Measurements from ENCODE around the gene CCDC179.

Gene CCDC179

DNA sequence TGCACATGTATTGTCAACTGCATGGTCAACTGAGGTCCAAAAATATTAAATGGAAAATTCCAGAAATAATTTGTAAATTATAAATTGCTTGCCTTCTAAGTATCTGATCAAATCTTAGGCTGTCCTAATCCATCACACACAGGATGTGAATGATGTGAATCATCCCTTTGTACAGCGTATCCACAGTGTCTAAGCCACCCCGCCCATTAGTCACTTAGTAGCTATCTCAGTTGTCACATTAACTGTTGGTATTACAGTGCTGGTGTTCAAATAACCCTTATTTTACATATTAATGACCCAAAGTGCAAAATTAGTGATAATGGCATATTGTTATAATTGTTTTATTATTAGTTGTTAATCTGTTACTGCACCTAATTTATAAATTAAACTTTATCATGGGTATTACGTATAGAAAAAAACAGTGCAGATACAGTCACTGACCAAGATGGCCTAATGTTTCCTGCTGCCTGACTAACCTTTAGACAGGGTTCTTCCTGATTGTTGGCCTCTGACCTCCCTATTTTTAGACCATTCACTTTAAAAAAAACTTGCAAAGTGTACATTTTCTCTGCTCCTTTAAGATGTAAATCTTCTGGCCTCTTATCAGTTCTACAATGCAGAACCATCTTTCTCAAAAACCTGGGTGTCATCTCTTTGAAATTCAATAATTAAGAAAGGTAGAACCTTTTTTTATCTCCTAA is 27.8 kb downstream of the CCDC179 start:
- TF ChIP-seq FOXP2 (optimal IDR thresholded peaks at IDR 0.05; ENCODE audit: borderline replicate concordance, extremely low read depth, extremely low read length, insufficient read depth) (no peak), TAF1 (IDR thresholded peaks at IDR 0.05; ENCODE audit: borderline replicate concordance, insufficient read depth, low read length) (no peak), POLR2AphosphoS5 (IDR thresholded peaks at IDR 0.05; ENCODE audit: low read depth, low read length) (no peak), SIN3A (IDR thresholded peaks at IDR 0.05; ENCODE audit: borderline replicate concordance, insufficient read depth, low read length) (no peak), REST (IDR thresholded peaks at IDR 0.05; ENCODE audit: insufficient read depth in 1 of 2, low read depth in 2 of 2, low read length in 2 of 2) (no peak)

DNA sequence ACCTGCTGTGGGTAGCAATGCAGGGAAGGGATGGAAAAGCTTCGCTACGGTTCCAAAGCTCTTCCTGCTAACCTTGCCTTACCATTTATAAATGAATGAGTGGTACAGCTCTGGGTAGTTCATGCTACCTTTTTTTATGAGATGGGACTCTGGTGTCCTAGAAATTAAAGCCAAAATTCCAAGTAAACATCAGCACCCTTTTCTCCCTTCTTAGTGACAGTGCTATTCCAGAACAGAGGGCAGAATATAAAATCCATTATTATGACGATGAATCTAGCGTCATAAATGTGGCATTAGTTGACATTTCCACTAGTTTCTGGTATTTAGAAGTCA is 30.2 kb downstream of the CCDC179 start:
- no peak for TF ChIP-seq POLR2AphosphoS5 (IDR thresholded peaks at IDR 0.05; ENCODE audit: low read depth, low read length)
- no peak for TF ChIP-seq TAF1 (IDR thresholded peaks at IDR 0.05; ENCODE audit: borderline replicate concordance, insufficient read depth, low read length)
- TF ChIP-seq REST (IDR thresholded peaks at IDR 0.05; ENCODE audit: insufficient read depth in 1 of 2, low read depth in 2 of 2, low read length in 2 of 2): no peak
- TF ChIP-seq FOXP2 (optimal IDR thresholded peaks at IDR 0.05; ENCODE audit: borderline replicate concordance, extremely low read depth, extremely low read length, insufficient read depth): no peak
- TF ChIP-seq SIN3A (IDR thresholded peaks at IDR 0.05; ENCODE audit: borderline replicate concordance, insufficient read depth, low read length): no peak

DNA sequence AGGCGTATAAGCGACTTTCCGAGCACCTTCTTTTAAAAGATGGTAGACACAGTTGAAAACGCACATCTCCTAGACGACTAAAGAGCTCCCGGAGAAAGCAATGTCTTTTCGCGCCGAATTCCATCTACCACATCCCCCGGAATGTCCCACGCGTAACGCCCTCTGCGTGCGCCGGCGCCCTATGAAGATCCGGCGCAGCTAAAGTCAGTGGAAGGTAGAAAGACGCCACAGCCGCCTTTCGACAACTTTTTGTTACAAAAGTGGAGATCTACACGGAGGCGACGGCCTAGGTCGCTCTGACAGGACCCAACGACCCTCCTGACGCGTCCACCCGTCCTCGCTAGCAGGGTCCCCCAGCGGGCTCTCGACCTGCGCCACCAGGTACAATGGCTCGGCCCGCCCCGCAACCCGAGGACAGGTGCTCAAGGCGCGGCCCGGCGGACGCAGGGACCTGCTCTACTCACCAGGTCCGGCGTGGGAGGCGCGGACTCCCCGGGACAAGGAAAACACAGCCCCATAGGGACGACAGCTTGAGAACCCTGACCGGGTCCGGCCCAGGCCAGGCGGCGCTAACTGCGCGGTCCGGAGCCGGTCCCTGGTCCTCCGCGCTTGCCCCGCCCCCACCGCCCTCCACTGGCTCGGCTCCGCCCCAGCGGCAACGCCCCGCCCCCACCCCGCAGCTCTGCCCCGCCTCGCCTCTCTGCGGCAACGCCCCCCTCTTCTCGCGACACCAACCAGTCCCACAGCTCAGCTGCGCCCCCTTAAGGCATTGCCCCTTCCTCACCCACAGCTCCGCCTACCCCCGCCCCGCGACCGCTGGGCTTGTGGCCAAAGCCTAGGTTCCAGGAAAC is 30.8 kb downstream of the CCDC179 start, which contains the start of gene SVIP:
TSS of gene SVIP (minus strand) at position 571 of the 851 bp plus-strand sequence. CDS start at position 518, 53 bp downstream.
- TF ChIP-seq SIN3A (IDR thresholded peaks at IDR 0.05; ENCODE audit: borderline replicate concordance, insufficient read depth, low read length) (peak; percentile 80; the same call in 1 of the 2 replicates), POLR2AphosphoS5 (IDR thresholded peaks at IDR 0.05; ENCODE audit: low read depth, low read length) (peak; percentile 58; the same call in 1 of the 2 replicates), TAF1 (IDR thresholded peaks at IDR 0.05; ENCODE audit: borderline replicate concordance, insufficient read depth, low read length) (no peak), FOXP2 (optimal IDR thresholded peaks at IDR 0.05; ENCODE audit: borderline replicate concordance, extremely low read depth, extremely low read length, insufficient read depth) (peak; percentile 90), REST (IDR thresholded peaks at IDR 0.05; ENCODE audit: insufficient read depth in 1 of 2, low read depth in 2 of 2, low read length in 2 of 2) (no peak)

DNA sequence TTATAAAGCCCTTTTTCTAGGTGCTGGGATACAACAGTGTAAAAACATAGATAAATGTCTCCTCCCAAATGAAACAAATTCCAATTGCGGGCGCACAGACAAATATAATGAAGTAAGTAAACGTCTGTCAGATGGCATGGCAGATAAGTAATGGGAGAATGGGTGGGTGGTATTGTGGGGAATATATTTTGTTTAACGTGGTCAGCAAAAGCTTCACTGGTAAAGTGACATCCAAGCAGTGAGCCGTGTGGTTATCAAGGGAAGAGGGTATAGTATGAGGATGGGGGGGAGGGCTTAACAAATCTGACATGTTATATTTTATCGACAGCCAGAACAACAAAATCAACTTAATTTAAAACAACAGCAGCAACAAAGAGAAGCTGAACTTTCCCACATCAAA is 31.9 kb downstream of the CCDC179 start:
- TF ChIP-seq REST (IDR thresholded peaks at IDR 0.05; ENCODE audit: insufficient read depth in 1 of 2, low read depth in 2 of 2, low read length in 2 of 2): no peak
- no peak for TF ChIP-seq POLR2AphosphoS5 (IDR thresholded peaks at IDR 0.05; ENCODE audit: low read depth, low read length)
- no peak for TF ChIP-seq SIN3A (IDR thresholded peaks at IDR 0.05; ENCODE audit: borderline replicate concordance, insufficient read depth, low read length)
- no peak for TF ChIP-seq FOXP2 (optimal IDR thresholded peaks at IDR 0.05; ENCODE audit: borderline replicate concordance, extremely low read depth, extremely low read length, insufficient read depth)
- TF ChIP-seq TAF1 (IDR thresholded peaks at IDR 0.05; ENCODE audit: borderline replicate concordance, insufficient read depth, low read length): no peak

Measured in PFSK-1 (cell line).